Esophagus muscularis mucosa (tissue), 3 donors: ENCODE data around the gene DNAH2.

Experiments used
- POLR2A ChIP-seq: fragments of 450-650 bp; IDR thresholded peaks from one replicate; pipeline ENCODE4 v1.6.1; 2017; ENCODE audit warnings: antibody characterized with exemption, moderate library complexity, mild to moderate bottlenecking, low read depth
- TF ChIP-seq, protein P1 (sequence below), 3 experiments: fragments of 200-600 bp in 2 of 3; fragments of 450-650 bp in 1 of 3; sonication (generic) in 2 of 3; IDR thresholded peaks; one replicate each; pipeline ENCODE4 v1.5.1; 2017 to 2019; ENCODE audit warnings: antibody characterized with exemption in 3 of 3, mild to moderate bottlenecking in 2 of 3, moderate library complexity in 1 of 3

DNA sequence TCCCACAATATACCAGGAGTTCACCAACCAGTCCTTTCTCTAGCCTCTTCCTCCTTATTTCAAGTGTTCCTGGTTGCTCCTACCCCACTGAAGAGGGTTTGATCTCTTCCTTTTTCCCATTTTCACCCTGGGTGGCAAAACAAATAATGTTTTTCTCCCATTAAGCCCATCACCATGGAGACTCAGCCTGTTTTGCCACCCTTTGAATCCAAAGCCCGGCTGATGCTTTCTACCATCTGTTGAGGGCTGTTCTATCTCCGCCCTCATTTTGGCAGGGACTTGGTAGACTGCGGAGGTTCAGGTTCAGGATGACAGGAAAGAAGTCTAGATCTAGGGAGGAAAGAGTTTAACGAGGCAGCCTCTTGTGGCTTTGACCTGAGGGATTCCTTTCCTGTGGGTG is 2.6 kb downstream of the DNAH2 start:
- TF ChIP-seq, protein P1, sequence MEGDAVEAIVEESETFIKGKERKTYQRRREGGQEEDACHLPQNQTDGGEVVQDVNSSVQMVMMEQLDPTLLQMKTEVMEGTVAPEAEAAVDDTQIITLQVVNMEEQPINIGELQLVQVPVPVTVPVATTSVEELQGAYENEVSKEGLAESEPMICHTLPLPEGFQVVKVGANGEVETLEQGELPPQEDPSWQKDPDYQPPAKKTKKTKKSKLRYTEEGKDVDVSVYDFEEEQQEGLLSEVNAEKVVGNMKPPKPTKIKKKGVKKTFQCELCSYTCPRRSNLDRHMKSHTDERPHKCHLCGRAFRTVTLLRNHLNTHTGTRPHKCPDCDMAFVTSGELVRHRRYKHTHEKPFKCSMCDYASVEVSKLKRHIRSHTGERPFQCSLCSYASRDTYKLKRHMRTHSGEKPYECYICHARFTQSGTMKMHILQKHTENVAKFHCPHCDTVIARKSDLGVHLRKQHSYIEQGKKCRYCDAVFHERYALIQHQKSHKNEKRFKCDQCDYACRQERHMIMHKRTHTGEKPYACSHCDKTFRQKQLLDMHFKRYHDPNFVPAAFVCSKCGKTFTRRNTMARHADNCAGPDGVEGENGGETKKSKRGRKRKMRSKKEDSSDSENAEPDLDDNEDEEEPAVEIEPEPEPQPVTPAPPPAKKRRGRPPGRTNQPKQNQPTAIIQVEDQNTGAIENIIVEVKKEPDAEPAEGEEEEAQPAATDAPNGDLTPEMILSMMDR (IDR thresholded peaks at IDR 0.05) = no peak
- no peak for TF ChIP-seq POLR2A
